Embryonic facial prominence (tissue), 1 donor: Measurements from ENCODE around the gene ELAPOR1.
"Not testable (repeated sequence)": the region's sequence is repeated elsewhere in the genome, so short reads cannot be mapped to it uniquely, and the experiment has no call there.

ENCODE experiments used
- DNase-seq: peaks from one replicate; pipeline ENCODE4 v3.0.0-alpha.2; 2016; ENCODE audit errors: extremely low spot score

The ELAPOR1 gene

DNA sequence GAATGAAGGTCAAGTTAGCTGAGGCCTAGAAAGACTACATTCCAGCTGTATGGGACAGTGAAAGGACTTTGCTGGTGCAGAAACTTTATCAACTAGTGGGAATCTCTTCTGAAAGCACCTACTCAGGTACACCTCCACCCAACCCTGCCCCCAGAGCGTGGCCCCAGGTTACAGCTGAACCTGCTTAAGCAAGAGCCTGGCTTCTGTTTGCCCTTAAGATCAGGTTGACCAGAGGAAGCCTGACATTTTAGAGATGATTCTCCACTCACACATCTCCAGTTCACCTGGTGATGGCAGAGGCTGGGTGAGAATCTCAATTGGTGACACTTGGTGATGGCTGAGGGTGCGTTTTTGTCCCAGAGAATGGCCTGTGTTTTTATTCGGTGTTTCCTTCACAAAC is 24.0 kb downstream of the ELAPOR1 start:
- DNase-seq = no peak

GRCh38 chr1:109138358-109138757 is 24.4 kb downstream of the ELAPOR1 start:
- no peak for DNase-seq

GRCh38 chr1:109140392-109140791 is 26.5 kb downstream of the ELAPOR1 start:
- no peak for DNase-seq

- DNase-seq = no peak
Observed at GRCh38 chr1:109142260-109142659, 28.3 kb downstream of the ELAPOR1 start.

DNA sequence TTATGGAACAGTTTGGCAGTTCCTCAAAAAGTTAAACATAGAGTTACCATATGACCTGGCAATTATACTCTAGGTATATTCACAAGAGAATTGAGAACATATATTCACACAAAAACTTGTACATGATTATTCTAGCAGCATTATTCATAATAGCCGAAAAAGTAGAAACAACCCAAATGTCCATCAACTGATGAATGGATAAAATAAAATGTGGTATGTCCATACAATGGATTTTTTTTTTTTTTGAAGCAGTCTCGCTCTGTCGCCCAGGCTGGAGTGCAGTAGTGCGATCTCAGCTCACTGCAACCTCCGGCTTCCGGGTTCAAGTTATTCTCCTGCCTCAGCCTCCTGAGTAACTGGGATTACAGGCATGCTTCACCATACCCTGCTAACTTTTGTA is 28.8 kb downstream of the ELAPOR1 start:
- DNase-seq = not testable (repeated sequence)

DNA sequence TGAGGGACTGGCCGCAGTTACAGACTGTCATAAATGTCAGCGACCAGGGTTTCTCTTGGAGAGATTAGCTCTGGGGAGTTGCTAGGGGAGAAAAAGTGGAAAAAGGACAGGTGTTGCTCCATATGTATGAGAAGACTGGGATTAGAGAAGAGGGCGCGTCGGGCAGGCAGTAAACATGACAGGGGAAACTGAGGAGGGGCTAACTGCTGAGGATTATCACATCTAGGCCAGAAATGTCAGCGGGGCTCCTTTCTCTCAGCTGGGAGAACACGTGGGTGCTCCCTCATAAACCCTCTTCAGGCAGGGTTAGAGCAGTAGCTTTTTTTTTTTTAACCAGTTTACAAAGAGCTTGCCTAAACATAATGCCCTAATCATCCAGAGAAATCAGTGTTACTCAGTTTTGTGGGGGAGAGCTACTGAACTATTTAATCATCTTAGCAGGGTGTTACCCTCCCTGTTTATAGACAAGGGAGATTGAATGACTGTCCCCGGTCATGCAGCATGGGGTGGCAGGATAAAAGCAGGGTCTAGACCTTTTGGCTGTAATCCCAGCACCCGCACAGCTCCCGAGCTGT is 35.2 kb downstream of the ELAPOR1 start:
- DNase-seq = no peak

- DNase-seq = no peak
Observed at GRCh38 chr1:109149874-109150601, 36.1 kb downstream of the ELAPOR1 start.

DNA sequence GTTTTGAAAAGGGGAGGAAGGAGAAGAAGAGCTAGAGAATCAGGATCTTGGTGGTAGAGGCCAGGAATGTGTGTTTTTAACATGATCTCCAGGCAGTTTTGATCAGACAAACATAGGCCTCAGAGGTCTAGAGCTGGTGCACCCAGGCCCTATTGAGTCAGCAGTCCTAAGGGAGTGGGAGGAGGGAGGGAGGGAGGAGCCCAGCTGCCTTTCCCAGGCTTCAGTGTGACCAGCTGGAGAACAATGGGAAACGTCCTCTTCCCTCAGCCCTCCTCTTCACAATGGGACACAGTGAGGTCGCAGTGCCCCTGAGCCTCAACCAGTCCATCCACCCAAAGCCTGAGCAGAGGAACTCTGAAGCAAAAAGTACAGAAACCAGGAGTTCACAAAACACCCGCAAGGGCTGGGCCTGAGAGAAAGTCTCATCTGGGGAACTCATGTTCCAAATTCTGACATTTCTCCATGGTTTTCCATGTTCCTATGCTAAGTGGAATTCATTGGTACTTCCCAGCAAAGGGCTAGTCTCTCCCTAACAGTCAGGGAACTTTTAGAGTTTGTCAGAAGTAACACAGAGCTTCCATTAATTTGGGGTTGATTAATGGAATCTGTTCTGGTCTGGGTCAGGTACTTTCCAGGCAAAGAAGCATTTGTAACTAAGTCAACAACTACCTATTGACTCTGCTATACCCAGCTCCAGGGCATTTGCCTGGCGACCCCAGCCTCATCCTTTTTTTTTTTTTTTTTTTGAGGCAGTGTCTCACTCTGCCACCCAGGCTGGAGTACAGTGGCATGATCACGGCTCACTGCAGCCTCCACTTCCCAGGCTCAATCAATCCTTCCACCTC is 37.5 kb downstream of the ELAPOR1 start:
- no peak for DNase-seq

DNA sequence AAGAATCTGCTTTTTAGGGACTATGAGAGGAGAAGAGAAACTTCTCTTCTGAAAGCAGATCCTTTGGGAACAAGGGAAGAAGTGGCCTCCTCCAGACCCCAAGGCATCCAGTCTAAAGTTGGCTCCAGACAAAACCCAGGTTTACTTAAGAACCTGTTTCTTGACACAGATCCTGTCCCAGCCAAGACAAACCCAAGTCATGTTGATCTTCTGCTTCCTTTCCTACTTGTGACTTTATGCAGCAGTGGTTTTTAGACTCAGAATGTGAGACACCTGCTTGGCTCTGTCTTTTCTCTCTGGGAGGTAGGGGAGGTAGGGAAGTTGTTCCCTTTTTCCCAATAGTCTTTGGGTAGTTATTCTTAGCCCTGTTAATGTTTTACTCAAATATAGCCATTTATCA is 38.3 kb downstream of the ELAPOR1 start:
- no peak for DNase-seq

DNA sequence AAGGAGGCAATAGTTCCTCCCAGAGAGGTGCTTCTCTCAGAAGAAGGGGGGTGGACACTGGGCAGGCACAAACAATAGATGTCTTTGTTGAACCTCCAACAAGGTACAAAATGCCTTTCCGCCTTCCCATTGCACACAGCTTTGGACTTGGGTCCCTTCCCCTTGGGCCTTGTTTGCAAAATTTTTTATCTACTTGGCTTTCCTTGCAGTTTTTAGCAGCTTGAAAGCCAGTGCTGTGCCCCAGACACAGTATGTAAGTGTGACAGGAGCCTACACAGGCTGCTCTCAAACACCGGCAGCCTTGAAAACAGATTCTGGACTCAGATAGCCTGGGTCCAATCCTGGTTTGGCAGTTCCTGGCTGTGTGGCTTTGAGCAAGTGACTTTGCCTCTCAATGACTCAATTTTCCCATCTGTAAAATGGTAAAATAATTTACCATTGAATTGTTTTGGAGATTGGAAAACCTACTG is 43.0 kb downstream of the ELAPOR1 start:
- no peak for DNase-seq

DNA sequence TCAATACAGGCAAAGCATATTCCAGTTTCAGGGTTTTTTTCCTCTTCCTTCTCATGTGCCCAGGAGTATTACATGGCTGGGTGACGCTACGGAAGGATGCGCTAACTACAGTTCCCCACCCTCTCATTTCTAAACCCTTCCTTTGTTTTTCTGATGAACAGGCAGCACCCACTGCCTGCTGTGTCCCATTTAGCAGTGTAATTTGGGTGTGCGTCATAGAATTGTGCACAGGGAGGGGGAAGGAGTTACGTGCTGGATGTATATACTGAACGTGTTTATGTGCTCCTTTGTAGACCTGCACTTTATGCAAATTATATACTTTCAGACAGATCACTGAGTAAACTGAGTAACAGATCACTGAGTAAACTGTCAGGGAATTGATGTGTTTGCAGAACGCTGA is 44.5 kb downstream of the ELAPOR1 start:
- DNase-seq = no peak

DNA sequence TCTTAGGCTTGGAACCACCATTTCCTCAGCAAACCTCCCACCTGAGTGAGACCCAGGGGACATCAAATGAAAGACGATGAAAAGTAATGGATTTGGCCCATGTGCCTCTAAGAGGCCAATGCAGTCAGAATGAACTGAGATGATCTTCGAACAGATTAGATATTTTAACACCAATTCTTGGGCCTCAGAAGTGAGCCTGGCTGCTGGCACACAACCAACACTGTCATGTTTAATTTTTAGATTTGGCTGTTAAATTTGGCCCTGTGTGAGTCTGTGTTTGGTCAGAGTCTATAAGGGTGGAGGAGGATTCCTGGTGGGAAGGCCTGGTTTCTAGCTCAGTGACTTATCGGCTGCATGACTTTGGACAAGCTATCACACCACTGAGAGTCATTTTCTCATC is 45.4 kb downstream of the ELAPOR1 start:
- no peak for DNase-seq

- DNase-seq = no peak
Observed at GRCh38 chr1:109160071-109160840, 46.3 kb downstream of the ELAPOR1 start.

GRCh38 chr1:109161858-109162606 is 48.1 kb downstream of the ELAPOR1 start:
- DNase-seq = peak; percentile 56

- no peak for DNase-seq
Observed at GRCh38 chr1:109162626-109163025, 48.7 kb downstream of the ELAPOR1 start.

DNA sequence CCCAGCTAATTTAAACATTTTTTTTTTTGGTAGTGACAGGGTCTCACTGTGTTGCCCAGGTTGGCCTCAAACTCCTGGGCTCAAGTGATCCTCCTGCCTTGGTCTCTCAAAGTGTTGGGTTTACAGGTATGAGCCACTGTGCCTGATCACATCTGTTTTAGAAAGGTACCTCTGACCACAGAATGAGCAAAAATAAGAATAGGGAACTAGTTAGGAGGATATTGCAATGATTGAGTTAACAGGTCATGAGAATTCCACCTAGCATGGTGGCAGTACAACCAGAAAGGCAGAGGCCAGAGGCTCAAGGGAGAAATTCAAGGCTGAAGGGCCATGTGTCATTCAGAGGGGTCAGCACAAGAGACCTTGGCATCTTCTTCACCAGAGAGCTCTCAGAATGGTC is 49.6 kb downstream of the ELAPOR1 start:
- DNase-seq = no peak
